D721Med (cell line): ENCODE measurements around the gene ANKS3.

ENCODE experiments used
- DNase-seq: peaks from one replicate; pipeline ENCODE4 v3.0.0; 2011; ENCODE audit warnings: low spot score; ENCODE audit not compliant: insufficient read length
- FAIRE-seq: peaks from 2 replicates; lab custom pipeline; 2011; peaks lifted over from hg19 to GRCh38; lab: Jason Lieb, UNC
- CTCF ChIP-seq: IDR thresholded peaks from 2 replicates; pipeline ENCODE4 v1.5.1; 2012; ENCODE audit warnings: mild to moderate bottlenecking, control low read depth; ENCODE audit not compliant: insufficient read depth; ENCODE audit errors: missing control alignments

The ANKS3 gene

GRCh38 chr16:4675864-4676786 lies 57.9 kb downstream of the ANKS3 start:
- FAIRE-seq (no peak), DNase-seq (no peak)
- no peak for TF ChIP-seq CTCF

- no peak for TF ChIP-seq CTCF
- no peak for FAIRE-seq
- DNase-seq, result no peak
These were observed 59.0 kb downstream of the ANKS3 start for GRCh38 chr16:4674926-4675530.

GRCh38 chr16:4673387-4674046 lies 60.6 kb downstream of the ANKS3 start:
- FAIRE-seq, result no peak
- no peak for TF ChIP-seq CTCF

GRCh38 chr16:4668313-4668960 lies 65.6 kb downstream of the ANKS3 start:
- DNase-seq (no peak), FAIRE-seq (no peak)
- TF ChIP-seq CTCF, result no peak

More at GRCh38 chr16:4673387-4674046, 60.6 kb downstream of the ANKS3 start:
- DNase-seq, result no peak

- no peak for DNase-seq
- no peak for FAIRE-seq
- TF ChIP-seq CTCF, result no peak
These were observed 66.7 kb downstream of the ANKS3 start for GRCh38 chr16:4667203-4667963.

- DNase-seq, result no peak
- TF ChIP-seq CTCF, result no peak
- FAIRE-seq, result no peak
These were observed 67.4 kb downstream of the ANKS3 start for GRCh38 chr16:4666537-4667202.
